Neural cell (in vitro differentiated cells): ENCODE results near the gene TAF7.
"Not testable (repeated sequence)": the region's sequence is repeated elsewhere in the genome, so short reads cannot be mapped to it uniquely, and the experiment has no call there.

Experiments used
- EP300 ChIP-seq: fragments of 450-650 bp; conservative IDR thresholded peaks from 2 replicates; pipeline ENCODE4 v1.6.1; 2014; ENCODE audit warnings: antibody characterized with exemption, mild to moderate bottlenecking, moderate library complexity; ENCODE audit not compliant: poor library complexity, severe bottlenecking
- EZH2 ChIP-seq: fragments of 200-600, 300-800 bp; shearing (Covaris generic), sonication (generic); IDR thresholded peaks from 2 replicates; pipeline ENCODE4 v1.6.1; 2014; ENCODE audit warnings: antibody characterized with exemption, low read length, borderline replicate concordance, mild to moderate bottlenecking; ENCODE audit not compliant: insufficient read depth, poor library complexity, severe bottlenecking
- POLR2AphosphoS5 ChIP-seq: IDR thresholded peaks from 2 replicates; pipeline ENCODE4 v1.6.1; 2012
- RAD21 ChIP-seq: fragments of 450-650 bp; conservative IDR thresholded peaks from 2 replicates; pipeline ENCODE4 v1.6.1; 2014; ENCODE audit warnings: antibody characterized with exemption, mild to moderate bottlenecking, moderate library complexity
- TAF1 ChIP-seq: IDR thresholded peaks from 2 replicates; pipeline ENCODE4 v1.6.1; 2012; ENCODE audit warnings: low read depth
- TF ChIP-seq, protein P1 (sequence below): fragments of 450-650 bp; IDR thresholded peaks from 2 replicates; pipeline ENCODE4 v1.5.1; 2014; ENCODE audit warnings: antibody characterized with exemption, mild to moderate bottlenecking, moderate library complexity; ENCODE audit not compliant: poor library complexity, severe bottlenecking

DNA sequence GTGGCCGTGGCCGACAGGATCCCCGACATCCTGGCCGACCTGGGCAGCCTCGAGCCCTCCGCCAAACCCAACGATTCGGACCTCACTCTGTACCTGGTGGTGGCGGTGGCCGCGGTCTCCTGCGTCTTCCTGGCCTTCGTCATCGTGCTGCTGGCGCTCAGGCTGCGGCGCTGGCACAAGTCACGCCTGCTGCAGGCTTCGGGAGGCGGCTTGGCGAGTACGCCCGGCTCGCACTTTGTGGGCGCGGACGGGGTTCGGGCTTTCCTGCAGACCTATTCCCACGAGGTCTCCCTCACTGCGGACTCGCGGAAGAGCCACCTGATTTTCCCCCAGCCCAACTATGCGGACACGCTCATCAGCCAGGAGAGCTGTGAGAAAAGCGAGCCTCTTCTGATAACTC, 25.4 kb upstream of the TAF7 start:
- TF ChIP-seq EZH2, TAF1, RAD21, POLR2AphosphoS5, EP300: not testable (repeated sequence)
- TF ChIP-seq, protein P1, sequence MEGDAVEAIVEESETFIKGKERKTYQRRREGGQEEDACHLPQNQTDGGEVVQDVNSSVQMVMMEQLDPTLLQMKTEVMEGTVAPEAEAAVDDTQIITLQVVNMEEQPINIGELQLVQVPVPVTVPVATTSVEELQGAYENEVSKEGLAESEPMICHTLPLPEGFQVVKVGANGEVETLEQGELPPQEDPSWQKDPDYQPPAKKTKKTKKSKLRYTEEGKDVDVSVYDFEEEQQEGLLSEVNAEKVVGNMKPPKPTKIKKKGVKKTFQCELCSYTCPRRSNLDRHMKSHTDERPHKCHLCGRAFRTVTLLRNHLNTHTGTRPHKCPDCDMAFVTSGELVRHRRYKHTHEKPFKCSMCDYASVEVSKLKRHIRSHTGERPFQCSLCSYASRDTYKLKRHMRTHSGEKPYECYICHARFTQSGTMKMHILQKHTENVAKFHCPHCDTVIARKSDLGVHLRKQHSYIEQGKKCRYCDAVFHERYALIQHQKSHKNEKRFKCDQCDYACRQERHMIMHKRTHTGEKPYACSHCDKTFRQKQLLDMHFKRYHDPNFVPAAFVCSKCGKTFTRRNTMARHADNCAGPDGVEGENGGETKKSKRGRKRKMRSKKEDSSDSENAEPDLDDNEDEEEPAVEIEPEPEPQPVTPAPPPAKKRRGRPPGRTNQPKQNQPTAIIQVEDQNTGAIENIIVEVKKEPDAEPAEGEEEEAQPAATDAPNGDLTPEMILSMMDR = not testable (repeated sequence)
